CD4-positive, alpha-beta T cell treated with Interferon alpha-2 for 1 hour (primary cell): ENCODE results near the gene TPH1.
A peak's percentile ranks its signal among the peaks of the same experiment; 100 is the strongest.
"Not testable (repeated sequence)": the region's sequence is repeated elsewhere in the genome, so short reads cannot be mapped to it uniquely, and the experiment has no call there.

Source experiments
- DNase-seq, 2 donors: peaks; one replicate each; pipeline ENCODE4 v3.0.0-alpha.2; 2020 to 2022

Gene TPH1

DNA sequence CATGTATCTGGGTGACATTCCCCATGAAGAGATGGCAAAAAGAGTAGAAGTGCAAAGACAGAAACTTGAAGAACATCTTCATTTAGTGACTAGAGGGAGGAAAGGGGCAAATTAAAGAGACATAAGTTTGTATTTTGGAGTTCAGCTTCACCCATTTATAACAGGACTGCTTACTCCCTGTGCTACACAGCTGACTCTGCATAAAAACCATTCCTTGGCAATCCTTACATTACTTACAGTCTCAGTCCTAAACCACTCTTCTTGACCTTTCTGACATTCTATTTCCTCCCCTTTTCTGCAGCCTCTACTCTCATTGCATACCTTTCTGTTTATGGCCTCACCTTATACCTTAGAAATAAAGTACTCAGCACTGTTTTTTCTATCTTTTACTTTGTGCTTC lies 26.4 kb downstream of the TPH1 start:
- DNase-seq: no peak

DNA sequence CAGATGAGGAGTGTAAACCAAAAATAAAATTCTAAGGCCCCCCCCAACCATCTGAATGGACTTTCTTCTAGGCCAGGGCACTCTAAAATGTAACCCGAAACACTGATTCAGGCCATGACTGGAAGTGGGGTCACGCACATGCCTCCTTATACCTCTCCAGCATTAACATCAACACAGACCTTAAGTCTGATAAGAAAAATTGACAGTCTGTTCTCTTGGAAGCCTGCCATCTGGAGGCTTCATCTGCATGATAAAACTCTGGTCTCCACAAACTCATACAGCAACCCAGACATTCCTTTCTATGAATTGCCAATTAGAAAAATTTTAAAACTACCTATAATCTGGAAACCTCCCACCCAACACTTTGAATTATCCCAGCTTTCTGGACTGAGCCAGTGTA lies 29.3 kb downstream of the TPH1 start:
- no peak for DNase-seq

DNA sequence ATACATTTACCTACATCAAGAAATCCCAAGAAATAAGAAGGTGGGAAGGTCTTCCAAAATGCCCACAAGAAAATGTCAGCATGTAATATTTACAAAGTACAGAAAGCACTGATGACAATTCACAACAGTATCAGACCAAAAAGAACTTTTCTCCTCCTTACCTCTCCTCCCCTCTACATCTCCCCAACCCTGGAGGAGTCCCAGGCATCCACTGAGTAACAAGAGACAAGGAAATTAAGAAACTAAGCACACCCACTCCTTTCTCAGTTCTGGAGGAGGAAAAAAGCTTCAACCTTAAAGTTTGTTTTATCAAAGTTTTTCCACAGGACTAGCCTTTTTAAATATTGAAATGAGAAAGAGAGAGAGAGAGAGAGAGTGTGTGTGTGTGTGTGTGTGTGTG lies 31.2 kb downstream of the TPH1 start:
- DNase-seq: no peak

DNA sequence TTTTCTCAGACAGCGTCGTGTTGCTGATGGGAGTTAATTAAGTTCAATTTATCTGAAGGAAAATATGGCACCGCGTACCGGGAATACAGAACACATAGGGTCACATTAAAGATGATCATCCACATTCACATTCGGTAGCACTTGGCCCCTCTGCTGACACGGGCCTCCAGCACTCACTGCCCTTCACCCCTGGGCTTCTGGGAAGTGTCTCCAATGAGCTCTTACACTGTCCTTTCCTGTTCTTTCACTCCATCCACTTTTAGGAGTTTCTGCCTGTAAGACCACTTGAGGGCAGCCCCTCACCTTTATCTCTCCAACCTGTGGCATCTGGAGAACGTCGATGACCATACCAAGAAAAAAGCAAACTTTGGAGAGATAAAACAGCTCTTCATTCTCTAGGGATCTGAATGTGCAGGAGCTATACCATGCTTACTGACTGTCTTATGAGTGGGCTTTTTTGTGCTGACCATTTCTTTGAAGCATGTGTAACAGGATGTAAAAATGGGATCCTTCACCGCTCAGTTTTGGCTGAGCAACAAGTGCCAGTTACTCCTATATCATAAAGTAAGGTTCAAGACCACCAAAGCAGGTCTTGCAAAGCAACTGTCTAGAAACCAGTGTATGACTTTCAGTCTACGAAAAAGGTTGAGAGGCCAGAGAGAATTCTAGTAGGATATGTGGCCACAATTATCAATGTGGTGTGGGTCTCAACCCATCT lies 32.1 kb downstream of the TPH1 start:
- no peak for DNase-seq

DNA sequence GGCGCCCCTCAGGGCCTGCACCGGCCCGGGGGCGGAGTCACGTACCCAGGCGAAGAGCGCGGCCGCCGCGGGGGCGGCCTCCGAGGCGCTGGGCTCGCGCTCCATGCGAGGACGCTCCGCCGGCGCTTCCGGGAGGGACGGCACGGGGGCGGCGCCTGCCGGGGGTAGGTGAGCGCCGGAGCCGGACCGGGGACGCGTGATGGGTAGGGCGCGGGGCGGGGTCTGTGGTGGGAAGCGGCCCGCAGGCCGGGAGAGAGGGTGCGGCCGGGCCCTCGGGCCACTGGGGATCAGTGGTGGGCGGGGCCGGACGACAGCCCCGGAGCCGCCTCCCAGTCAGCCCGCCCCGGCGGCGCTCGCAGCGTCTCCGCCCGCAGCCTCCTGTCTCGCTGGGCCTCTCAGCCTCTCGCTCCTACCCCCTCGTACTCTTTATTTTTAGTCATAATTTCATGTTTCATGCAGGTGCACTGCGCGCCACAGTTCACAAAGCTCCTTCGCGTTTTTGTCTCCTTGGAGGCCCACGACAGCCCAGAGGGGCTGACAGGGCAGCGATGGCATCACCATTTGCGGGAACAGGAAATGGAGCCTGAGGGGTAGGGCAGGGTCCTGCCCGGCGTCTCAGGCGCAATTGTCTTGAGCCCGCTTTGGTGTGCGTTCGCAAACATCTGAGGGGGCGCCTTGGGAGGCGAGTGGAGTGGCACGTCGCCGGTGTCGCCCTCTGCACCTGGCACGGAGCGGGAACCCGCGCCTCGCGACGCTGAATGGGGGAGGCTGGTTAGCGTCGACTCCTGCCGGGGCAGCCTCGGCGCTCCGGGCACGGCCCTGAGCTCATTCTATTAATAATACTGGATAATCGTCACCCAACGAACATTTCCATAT lies 32.9 kb downstream of the TPH1 start, which contains the start of gene SERGEF:
TSS of gene SERGEF (minus strand) at position 142 of the 876 bp plus-strand sequence. CDS start at position 105, 37 bp downstream.
- peak; percentile 94 to 96 for DNase-seq

DNA sequence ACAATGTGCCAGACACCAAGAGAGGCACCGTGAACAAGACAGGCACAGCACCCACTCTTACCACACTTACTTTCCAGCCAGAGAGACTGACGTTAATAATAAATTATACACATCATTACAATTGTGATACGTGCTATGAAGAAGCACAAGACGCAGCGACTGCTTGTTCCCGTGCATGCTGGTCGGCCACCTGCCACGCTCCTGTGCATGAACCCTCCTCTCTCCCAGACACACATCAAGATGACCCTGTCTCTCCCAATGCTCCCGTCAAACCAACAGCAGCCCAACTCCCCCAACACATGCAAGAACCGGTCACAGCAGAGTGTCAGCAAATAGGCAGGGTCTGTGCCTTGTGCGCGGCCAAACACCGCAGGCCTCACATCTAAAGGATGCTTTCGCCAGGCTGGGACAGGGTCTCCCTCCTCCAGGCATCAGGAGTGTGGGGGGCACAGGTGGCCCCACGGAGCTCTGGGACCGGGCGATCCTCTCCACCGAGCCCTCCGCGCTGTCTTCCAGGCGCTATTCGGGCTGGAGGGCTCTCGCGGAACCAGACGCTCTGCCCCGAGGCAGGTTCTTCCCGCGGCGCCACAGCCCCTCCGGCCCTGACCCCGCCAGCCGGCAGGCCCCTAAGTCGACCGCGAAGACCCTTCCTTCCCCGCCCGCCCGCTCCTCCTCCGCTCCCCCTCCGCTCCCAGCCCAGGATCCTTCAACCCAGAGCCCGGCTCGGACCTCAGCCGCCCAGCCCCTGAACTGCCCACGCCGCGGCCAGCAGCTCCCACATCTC lies 33.8 kb downstream of the TPH1 start:
- DNase-seq: peak in 1 of 2 donors; percentile 23

DNA sequence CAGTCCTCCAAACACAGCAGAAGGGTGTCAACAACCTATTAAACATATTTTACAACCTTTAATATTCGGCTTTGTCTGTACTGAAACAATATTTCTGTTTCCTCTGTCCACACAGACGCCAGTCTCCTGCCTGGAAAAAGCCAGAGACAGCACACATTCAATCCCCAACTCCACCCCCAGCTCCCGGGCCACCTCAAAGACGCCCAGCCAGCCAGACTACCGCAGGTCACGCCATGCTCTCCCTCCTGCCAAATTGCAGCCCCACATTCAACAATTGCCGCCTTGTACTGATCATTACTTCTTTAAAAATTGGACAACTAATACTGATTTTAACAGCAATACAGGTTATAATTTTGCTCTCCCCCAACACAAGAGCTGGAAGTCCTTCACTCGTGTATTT lies 34.4 kb downstream of the TPH1 start:
- no peak for DNase-seq

DNA sequence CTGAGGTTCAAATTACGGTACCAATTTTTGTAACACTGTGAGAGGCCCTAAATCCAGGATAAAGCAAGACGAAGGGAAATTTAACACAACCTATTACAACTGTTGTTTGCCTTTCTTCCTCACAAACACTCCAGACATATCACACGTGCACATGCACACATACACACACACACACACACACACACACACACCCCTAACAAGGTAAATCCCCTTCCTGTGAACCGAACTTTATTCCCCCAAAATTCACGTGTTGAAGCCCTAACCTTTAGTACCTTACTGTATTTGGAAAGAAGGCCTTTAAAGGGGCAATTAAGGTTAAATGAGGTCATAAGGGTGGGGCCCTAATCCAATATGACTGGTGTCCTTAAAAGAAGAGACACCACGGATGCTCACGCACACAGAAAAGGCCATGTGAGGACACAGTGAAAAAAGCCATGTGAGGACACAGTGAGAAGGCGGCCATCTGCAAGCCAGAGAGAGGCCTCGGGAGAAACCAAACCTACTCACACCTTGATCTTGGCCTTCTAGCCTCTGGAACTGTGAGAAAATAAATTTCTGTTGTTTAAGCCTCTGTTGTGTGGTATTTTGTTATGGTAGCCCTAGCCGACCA lies 35.0 kb downstream of the TPH1 start:
- DNase-seq: peak in 1 of 2 donors; percentile 29

DNA sequence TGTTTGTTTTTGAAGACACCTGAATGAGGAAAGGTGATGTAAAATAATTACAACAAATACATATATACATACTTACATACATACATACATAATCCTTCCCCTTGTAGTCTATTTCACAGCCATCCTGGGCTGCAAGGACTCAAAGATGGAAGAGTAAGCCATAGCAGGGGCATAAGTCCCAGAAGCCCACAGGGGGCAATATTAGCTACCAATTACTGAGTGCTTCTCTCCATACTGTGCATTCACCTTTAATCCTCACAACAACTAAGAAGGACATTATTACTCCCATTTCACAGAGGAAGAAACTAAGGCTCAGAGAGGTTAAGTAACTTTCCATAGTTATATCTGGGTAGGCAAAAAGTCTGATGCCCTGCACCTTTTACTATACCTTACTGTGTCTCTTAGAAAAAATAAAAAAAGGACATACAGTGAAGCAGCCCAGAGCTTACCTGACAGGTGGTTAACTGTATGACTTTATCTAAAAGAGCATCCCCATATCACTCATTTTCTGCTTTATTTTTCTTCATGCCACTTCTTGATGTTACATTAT lies 35.9 kb downstream of the TPH1 start:
- peak in 1 of 2 donors; percentile 41 for DNase-seq

DNA sequence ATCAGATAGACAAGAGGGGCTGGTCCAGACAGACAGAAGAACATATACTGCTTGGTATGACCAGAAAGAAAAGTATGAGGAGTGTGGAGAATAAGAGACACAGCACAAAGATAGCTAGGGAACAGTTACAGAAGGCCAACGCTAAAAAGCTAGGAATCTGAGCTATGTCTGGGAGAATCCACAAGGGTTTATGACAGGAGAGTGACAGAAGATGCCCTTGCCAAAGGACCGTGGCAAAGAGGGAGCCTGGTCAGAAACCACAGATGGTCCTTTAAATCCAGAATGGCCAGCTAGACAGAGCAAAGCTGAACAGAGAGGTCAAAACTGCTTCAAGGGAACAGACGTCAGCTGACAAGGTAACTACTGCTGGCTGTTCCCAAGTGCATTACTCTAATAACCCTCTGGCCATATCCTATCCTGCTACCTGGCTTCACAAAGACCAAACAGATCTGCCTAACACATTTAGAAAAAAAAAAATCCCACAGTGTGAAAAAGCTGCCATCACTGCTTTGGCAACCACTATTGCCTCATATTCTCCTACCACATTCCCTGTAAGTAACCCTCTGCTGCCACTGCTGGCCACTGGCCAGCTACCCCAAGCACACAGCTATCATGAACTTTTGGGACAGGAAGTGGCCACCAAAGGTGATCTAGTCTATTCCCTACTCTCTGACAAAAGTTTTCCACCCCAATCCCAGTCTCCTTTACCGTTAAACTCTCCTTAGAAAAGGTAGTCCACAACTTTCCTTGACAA lies 40.5 kb downstream of the TPH1 start:
- DNase-seq: no peak

DNA sequence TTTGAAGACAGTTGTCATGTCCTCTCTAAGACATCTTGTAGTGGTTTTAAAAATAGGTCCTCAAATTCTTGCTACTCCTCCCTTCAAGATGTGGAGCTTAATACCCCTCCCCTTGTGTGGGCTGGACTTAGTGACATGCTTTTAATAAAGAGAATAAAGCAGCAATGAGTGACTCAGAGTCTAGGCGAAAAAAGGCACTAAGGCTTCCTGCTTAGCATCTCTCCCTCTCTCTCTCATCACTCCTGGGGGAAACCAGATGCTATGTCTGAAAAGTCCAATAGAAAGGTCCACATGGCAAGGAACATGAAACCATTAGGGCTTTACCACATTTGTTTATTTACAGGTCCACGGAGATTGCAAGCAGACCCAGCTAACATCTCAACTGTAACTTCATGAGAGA lies 44.9 kb downstream of the TPH1 start:
- DNase-seq: no peak

DNA sequence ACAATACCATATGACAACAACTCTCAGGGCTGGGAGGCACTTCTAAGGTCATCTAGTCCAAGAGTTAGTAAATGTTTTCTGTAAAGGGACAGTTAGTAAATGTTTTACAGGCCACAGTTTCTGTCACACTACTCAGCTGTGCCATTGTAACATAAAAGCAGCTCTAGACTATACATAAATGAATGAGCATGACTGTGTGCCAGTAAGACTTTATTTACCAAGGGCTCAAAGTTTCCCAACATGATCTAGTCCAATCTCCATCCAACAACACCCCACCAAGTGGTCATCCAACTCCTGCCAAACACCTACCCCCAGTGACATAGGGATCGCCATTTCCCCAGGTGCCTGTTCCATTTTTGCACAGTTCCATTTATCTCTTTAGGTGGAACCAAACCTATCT lies 45.3 kb downstream of the TPH1 start:
- DNase-seq: no peak

DNA sequence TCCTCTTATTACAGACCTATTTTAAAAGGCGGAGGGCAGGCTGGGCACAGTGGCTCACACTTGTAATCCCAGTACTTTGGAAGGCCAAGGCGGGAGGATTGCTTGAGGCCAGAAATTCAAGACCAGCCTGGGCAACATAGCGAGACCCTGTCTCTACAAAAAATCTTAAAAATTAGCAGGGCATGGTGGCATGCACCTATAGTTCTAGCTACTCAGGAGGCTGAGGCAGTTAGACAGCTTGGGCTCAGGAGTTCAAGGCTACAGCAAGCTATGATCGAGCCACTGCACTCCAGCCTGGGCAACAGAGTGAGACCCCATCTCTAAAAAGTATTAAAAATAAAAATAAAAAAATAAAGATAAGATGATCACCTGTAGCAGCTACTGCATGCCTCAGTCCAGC lies 45.9 kb downstream of the TPH1 start:
- DNase-seq: not testable (repeated sequence)
